Sigmoid colon (tissue), 3 donors: ENCODE measurements around the gene GPR42.

Source experiments
- POLR2A ChIP-seq, 2 donors: fragments of 450-650 bp; IDR thresholded peaks; one replicate each; pipeline ENCODE4 v1.6.1; 2016; ENCODE audit warnings: antibody characterized with exemption in 2 of 2, mild to moderate bottlenecking in 2 of 2, moderate library complexity in 2 of 2
- TF ChIP-seq, protein P1 (sequence below), 4 experiments: fragments of 450-650 bp in 3 of 4; fragments of 200-600 bp in 1 of 4; IDR thresholded peaks; one replicate each; pipeline ENCODE4 v1.5.1; 2016 to 2019; ENCODE audit warnings: antibody characterized with exemption in 4 of 4, mild to moderate bottlenecking in 3 of 4, moderate library complexity in 2 of 4

DNA sequence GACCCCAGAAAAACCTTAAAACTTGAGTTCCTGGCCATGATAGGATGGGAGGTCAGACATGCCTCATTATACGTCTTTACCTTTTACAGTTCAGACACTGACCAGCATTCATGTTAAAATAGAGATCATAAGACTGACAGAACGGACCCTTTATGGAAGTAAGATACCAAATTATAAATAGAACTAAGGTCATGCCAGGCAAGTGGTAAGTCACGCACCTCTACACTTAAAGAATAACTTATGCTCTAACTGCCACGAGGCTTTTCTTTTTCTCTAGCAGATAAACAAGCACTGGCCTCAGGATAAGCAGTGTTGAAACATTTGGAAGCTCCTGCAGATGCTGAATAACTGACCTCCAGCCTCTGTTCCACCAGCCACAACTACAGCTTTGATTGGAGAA lies 28.4 kb downstream of the GPR42 start:
- TF ChIP-seq, protein P1, sequence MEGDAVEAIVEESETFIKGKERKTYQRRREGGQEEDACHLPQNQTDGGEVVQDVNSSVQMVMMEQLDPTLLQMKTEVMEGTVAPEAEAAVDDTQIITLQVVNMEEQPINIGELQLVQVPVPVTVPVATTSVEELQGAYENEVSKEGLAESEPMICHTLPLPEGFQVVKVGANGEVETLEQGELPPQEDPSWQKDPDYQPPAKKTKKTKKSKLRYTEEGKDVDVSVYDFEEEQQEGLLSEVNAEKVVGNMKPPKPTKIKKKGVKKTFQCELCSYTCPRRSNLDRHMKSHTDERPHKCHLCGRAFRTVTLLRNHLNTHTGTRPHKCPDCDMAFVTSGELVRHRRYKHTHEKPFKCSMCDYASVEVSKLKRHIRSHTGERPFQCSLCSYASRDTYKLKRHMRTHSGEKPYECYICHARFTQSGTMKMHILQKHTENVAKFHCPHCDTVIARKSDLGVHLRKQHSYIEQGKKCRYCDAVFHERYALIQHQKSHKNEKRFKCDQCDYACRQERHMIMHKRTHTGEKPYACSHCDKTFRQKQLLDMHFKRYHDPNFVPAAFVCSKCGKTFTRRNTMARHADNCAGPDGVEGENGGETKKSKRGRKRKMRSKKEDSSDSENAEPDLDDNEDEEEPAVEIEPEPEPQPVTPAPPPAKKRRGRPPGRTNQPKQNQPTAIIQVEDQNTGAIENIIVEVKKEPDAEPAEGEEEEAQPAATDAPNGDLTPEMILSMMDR (IDR thresholded peaks at IDR 0.05) = no peak
- no peak for TF ChIP-seq POLR2A (IDR thresholded peaks at IDR 0.05)
